ENCODE results near the gene TAF1D.
"Not testable (repeated sequence)": the region's sequence is repeated elsewhere in the genome, so short reads cannot be mapped to it uniquely, and the experiment has no call there.

TAF1D gene

GRCh38 chr11:93741094-93741881 lies at the start of gene TAF1D, which contains the start of gene C11orf54:
TAF1D (minus strand) TSS chr11:93741495; CDS start chr11:93739304, 2,191 bp downstream.
C11orf54 (plus strand) TSS chr11:93741672; CDS start chr11:93747394, 5,722 bp downstream.
- peak within 1 kb of the TSS; percentile 97 for H3K4me3 ChIP-seq (ENCODE audit: low read length)
- no peak for TF ChIP-seq CTCF (conservative IDR thresholded peaks at IDR 0.05; ENCODE audit: low read depth, low read length)
- DNase-seq (ENCODE audit: low read depth) = peak; percentile 89

GRCh38 chr11:93784935-93785360 lies 43.7 kb upstream of the TAF1D start:
- H3K4me3 ChIP-seq (ENCODE audit: low read length) = peak overlapping the region; percentile 97
- DNase-seq (ENCODE audit: low read depth) = no peak
- TF ChIP-seq CTCF (conservative IDR thresholded peaks at IDR 0.05; ENCODE audit: low read depth, low read length) = no peak

- peak; percentile 75 for DNase-seq (ENCODE audit: low read depth)
- H3K4me3 ChIP-seq (ENCODE audit: low read length) = peak within 1 kb of the TSS; percentile 97
- peak; percentile 37 for TF ChIP-seq CTCF (conservative IDR thresholded peaks at IDR 0.05; ENCODE audit: low read depth, low read length)
Measured at GRCh38 chr11:93784145-93784934, 43.0 kb upstream of the TAF1D start, which contains the start of gene MED17. MED17 (plus strand) TSS chr11:93784282; CDS start chr11:93784514, 232 bp downstream.

- no peak for TF ChIP-seq CTCF (conservative IDR thresholded peaks at IDR 0.05; ENCODE audit: low read depth, low read length)
- peak overlapping the region; percentile 97 for H3K4me3 ChIP-seq (ENCODE audit: low read length)
- DNase-seq (ENCODE audit: low read depth) = no peak
Measured at GRCh38 chr11:93783765-93784144, 42.5 kb upstream of the TAF1D start.

GRCh38 chr11:93783362-93783761 lies 42.1 kb upstream of the TAF1D start:
- DNase-seq (ENCODE audit: low read depth) = no peak
- H3K4me3 ChIP-seq (ENCODE audit: low read length) = peak overlapping the region; percentile 97
- TF ChIP-seq CTCF (conservative IDR thresholded peaks at IDR 0.05; ENCODE audit: low read depth, low read length) = no peak

- H3K4me3 ChIP-seq (ENCODE audit: low read length) = no peak overlapping the region
- no peak for DNase-seq (ENCODE audit: low read depth)
- peak; percentile 45 for TF ChIP-seq CTCF (conservative IDR thresholded peaks at IDR 0.05; ENCODE audit: low read depth, low read length)
Measured at GRCh38 chr11:93775289-93775688, 34.0 kb upstream of the TAF1D start.

- not testable (repeated sequence) for DNase-seq (ENCODE audit: low read depth)
Measured at GRCh38 chr11:93774560-93774959, 33.3 kb upstream of the TAF1D start.

More at GRCh38 chr11:93774560-93774959, 33.3 kb upstream of the TAF1D start:
- H3K4me3 ChIP-seq (ENCODE audit: low read length) = not testable (repeated sequence)
